Hippocampal formation (tissue), 2 donors: Measurements from ENCODE around the gene ABO.
"Not testable (repeated sequence)": the region's sequence is repeated elsewhere in the genome, so short reads cannot be mapped to it uniquely, and the experiment has no call there.

ENCODE experiments used
- DNase-seq, 2 donors: peaks; one replicate each; lab custom pipeline; 2025; lab: John Stamatoyannopoulos, UW

ABO gene

GRCh38 chr9:133263557-133263956 is 11.4 kb downstream of the ABO start:
- DNase-seq: no peak

DNA sequence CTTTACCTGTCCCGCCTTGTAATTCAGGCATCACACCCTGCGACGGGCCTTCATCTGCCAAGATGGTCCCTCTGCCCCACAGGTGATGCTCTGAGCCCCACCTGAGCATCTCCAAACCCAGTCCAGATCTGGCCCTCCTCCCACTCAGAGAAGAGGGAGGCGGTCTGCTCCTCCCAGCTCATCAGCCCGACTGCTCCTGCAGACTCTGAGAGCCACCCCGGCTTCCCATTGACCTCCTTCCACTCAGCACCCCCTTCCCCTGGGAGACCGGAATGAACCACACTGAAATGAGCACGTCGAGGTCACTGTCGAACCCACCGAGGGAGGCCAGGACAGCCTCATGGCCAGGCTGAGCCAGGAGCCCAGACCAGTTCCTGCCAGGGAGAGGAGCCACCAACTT is 12.8 kb downstream of the ABO start:
- no peak for DNase-seq

- no peak for DNase-seq
Measured at GRCh38 chr9:133261753-133262120, 13.3 kb downstream of the ABO start.

DNA sequence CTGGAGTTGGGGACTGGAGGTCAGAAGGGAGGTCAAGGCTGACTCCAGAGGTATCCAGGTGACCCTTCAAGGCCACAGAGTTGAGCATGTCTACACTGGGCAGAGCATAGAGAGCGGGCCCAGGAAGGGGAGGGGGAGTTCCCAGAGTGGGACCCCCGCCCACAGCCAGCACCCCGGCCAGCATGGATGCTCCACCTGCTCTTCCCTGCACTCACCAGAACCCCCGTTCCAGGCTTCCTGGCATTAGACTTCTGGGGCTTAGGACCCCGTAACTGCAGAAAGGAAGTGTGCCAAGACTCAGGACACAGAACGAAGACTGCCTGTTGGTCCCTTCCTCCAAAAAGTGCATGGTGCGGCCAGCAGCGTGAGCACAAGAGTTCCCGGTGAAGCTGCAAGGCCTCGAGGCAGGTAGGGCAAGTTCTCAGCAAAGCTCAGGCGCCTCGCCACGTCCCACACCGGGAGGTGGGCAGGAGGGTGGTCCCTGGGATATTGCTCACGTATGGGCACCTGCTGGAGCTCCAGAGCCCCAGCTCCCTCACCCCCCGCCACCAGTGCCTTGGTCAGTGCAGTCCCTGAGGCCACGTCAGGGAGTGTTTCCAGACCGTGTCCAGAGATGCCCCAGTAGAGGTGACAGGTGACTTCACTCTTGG is 13.8 kb downstream of the ABO start:
- no peak for DNase-seq

- DNase-seq: no peak
Measured at GRCh38 chr9:133260334-133261102, 14.5 kb downstream of the ABO start.

DNA sequence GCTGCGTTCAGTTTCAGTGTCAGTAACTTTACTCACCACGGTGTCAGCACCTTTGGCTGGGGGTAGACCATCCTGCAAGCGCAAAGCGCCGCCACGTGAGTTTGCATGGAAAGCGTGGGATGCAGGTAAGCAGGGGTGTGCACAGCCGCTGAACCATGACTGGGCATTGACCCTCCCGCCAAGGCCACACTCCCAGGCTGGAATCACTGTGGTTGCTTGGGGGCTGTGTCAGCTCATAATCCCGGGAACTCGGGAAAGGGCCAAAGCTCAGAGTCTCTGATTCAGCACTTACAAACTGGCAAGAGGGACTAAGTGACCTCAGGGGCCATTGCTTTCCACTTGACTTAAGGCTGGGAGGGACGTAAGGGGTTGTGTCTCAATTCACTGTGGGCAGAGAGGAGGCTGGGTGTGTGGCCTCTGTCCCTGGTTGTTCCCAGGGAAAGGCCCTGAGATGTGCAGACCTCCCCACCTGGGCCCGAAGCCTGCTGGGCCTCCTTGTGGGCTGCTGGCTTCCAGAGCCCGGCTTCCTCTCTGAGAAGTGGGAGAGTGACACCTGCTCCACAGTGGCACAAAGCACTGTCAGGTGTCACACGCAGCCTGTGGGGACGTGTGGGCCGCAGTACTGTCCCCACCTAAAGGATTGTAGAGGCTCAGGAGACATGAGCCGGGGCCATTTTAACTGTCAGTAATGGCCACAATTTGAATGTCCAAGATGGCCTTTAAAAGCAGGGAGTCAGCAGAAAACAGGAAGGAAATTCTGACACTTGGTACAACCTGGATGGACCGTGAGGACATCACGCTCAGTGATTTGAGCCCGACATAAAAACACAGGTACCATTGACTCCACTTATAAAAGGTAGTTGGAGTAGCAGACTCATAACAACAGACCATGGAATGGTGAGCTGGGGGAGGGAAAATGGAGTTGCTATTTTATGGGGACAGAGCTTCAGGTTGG is 16.7 kb downstream of the ABO start:
- no peak for DNase-seq

GRCh38 chr9:133257465-133257956 is 17.5 kb downstream of the ABO start:
- no peak for DNase-seq

- DNase-seq: no peak
Measured at GRCh38 chr9:133256686-133257091, 18.3 kb downstream of the ABO start.

DNA sequence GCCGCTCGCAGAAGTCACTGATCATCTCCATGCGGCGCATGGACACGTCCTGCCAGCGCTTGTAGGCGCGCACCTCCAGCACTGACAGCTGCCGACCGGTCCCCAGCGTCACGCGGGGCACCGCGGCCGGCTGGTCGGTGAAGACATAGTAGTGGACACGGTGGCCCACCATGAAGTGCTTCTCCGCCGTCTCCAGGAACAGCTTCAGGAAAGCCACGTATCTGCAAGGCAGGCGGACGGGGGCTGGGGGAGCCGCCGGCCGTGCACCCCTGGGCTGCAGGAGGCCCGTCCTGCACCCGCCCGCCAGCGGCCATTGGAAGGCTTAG is 18.9 kb downstream of the ABO start:
- no peak for DNase-seq

DNA sequence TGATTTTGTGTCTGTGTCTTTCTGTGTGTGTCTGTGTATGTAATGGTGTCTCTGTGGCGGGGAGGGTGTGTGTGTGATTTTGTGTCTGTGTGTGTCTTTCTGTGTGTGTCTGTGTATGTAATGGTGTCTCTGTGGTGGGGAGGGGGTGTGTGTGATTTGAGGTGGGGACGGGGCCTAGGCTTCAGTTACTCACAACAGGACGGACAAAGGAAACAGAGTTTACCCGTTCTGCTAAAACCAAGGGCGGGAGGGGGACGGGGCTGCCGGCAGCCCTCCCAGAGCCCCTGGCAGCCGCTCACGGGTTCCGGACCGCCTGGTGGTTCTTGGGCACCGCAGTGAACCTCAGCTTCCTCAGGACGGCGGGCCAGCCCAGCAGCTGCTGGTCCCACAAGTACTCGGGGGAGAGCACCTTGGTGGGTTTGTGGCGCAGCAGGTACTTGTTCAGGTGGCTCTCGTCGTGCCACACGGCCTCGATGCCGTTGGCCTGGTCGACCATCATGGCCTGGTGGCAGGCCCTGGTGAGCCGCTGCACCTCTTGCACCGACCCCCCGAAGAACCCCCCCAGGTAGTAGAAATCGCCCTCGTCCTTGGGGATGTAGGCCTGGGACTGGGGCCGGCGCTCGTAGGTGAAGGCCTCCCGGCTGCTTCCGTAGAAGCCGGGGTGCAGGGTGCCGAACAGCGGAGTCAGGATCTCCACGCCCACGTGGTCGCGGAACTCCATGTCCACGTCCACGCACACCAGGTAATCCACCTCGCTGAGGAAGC is 19.4 kb downstream of the ABO start:
- no peak for DNase-seq

DNA sequence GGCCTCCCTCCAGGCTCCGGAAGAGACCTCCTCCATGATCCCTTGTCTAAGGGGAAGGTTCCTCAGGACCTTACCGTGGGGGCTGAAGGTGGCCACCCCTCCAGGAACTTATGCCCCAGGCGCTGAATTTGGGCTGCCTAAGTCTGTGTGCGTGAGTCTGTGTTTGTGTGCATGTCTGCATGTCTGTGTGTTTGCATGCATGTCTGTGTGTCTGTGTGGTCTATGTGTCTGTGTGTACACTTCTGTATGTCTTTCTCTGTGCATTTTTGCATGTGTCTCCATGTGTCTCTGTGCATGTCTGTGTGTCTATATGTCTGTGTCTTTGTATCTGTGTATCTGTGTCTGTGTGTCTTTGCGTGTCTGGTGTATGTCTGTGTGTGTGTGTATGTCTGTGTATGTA is 20.5 kb downstream of the ABO start:
- no peak for DNase-seq

DNA sequence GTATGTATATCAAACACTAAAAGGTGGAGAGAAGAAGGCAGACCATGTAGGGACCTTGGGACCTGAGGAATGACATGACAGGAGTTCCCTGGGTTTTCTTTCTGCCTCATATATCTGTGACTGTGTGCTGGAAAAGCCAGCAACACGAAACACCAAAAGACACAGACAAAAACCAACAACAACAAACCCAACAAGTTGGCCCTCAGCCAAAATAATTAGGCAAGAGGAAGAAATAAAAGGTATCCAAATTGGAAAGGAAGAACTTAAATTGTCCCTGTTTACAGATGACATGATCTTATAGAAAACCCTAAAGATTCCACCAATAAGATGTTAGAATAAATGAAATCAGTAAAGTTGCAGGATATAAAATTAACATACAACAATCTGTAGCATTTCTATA is 21.7 kb downstream of the ABO start:
- DNase-seq: no peak

GRCh38 chr9:133252301-133253020 is 22.5 kb downstream of the ABO start:
- no peak for DNase-seq

DNA sequence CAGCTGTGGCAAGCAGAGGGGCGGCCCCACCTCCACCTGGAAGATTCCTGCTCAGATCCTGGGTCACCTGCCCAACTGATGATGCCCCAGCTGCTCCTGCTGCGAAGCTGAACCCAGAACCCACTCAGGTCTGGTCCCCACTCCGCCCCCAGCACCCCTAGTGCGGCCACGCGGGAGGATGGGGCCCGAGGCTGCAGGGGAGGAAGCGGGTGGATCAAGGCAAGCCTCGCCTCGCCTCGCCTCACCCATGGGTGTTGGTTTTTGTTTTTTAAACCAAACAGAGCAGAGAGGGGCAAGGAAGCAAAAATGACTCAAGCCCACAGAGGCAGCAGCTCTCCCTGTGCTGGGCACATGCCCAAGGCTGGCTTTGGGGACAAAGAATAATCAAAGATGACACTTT is 23.2 kb downstream of the ABO start:
- DNase-seq: no peak

DNA sequence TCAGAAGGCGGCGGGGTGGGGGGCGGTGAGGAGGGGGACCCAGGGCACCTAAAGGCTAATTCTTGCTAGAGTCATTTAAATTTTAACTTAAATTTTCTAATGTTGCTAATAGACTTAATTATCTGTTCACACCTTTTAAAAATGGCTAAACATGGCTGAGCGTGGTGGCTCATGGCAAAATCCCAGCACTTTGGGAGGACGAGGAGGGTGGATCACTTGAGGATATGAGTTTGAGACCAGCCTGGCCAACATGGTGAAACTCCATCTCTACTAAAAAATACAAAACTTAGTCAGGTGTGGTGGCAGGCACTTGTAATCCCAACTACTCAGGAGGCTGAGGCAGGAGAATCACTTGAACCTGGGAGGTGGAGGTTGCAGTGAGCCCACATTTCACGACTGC is 23.8 kb downstream of the ABO start:
- not testable (repeated sequence) for DNase-seq

DNA sequence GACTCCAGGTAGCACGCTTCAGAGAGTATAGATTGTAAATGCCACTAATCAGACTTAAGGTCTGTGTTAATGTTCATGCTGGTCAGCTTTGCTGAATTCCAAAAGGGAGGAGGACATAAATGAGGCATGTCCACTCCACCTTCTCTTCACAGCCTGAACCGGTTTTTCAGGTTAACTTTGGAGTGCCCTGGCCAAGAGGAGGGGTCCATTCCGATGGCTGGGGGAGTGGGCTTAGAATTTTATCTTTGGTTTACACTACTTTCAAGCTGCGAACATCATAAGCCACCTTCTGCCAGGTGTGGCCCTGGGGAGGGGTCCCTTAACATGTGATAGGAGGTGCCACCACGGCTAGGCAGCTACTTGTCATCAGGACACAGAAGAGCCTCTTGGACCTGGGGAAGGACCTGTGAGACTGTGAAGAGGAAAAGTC is 24.2 kb downstream of the ABO start:
- DNase-seq: no peak

DNA sequence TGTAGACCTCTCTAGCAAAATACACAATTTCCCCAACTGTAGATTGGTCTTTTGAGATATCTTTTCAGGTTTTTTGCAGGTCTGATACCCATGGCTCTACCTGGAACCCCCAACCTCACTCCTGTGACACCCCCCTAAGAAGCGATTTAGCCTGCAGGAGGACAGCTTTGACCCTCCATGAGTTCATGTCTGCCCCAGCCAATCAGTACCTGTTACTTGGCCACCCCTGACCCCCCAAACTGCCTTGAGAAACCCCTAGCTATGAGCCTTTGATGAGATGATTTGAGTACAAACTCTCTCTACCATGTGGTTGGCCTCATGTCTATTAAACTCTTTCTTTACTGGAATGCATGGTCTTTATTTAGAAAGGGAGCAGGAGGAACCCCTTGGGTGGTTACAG is 25.7 kb downstream of the ABO start:
- DNase-seq: no peak

GRCh38 chr9:133248726-133249295 is 26.2 kb downstream of the ABO start:
- no peak for DNase-seq

DNA sequence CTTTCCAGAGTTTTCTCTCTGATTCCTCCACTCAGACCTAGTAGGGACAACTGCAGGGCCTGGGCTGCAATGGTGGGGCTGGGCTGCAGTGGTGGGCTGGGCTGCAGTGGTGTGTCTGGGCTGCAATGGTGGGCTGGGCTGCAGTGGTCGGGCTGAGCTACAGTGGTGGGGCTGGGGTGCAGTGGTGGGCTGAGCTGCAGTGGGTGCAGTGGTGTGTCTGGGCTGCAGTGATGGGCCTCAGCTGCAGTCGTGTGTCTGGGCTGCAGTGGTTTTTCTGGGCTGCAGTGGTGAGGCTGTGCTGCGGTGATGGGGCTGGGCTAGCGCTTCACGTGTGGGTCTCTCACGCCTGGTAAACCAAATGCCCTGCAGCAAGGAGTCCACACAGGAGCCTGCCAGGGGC is 27.4 kb downstream of the ABO start:
- DNase-seq: no peak

- no peak for DNase-seq
Measured at GRCh38 chr9:133246991-133247390, 28.0 kb downstream of the ABO start.

DNA sequence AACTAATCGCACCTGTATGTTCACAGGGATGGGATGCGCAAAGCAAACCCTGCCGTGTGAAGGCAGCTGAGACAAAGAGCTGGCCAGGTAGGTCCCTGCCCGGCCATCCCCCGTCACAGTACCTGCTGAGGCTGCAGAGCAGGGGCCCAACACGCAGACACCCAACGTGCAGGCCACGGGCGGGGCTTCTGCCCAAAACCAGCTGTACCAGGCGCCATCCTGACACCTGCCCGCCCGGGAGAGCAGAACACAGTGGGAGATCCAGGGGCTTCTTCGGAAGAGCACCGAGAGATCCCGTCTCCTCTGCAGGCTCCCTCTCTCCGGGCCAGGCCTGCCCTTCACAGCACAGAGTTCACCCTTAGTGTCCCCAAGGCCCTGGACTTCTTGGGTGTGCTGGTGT is 28.4 kb downstream of the ABO start:
- DNase-seq: no peak
